ENCODE data around the gene LGMN.
"Not testable (repeated sequence)": the region's sequence is repeated elsewhere in the genome, so short reads cannot be mapped to it uniquely, and the experiment has no call there.

LGMN gene

GRCh38 chr14:92694807-92695206 lies 53.6 kb downstream of the LGMN start:
- DNase-seq (ENCODE audit: low read depth), result no peak

- no peak for DNase-seq (ENCODE audit: low read depth)
These were observed 54.2 kb downstream of the LGMN start for GRCh38 chr14:92693998-92694795.

GRCh38 chr14:92692822-92693226 lies 55.6 kb downstream of the LGMN start:
- no peak for DNase-seq (ENCODE audit: low read depth)

- DNase-seq (ENCODE audit: low read depth), result no peak
These were observed 58.0 kb downstream of the LGMN start for GRCh38 chr14:92690171-92691011.

GRCh38 chr14:92688434-92689375 lies 59.7 kb downstream of the LGMN start:
- DNase-seq (ENCODE audit: low read depth), result no peak

GRCh38 chr14:92687681-92688433 lies 60.6 kb downstream of the LGMN start:
- no peak for DNase-seq (ENCODE audit: low read depth)

GRCh38 chr14:92686900-92687427 lies 61.5 kb downstream of the LGMN start:
- no peak for DNase-seq (ENCODE audit: low read depth)

- no peak for DNase-seq (ENCODE audit: low read depth)
These were observed 62.0 kb downstream of the LGMN start for GRCh38 chr14:92686411-92686899.

- no peak for DNase-seq (ENCODE audit: low read depth)
These were observed 62.6 kb downstream of the LGMN start for GRCh38 chr14:92685784-92686355.

- DNase-seq (ENCODE audit: low read depth), result no peak
These were observed 63.4 kb downstream of the LGMN start for GRCh38 chr14:92684801-92685560.

GRCh38 chr14:92683041-92683440 lies 65.4 kb downstream of the LGMN start:
- no peak for DNase-seq (ENCODE audit: low read depth)

- no peak for DNase-seq (ENCODE audit: low read depth)
These were observed 67.4 kb downstream of the LGMN start for GRCh38 chr14:92680781-92681650.

GRCh38 chr14:92680330-92680729 lies 68.1 kb downstream of the LGMN start:
- DNase-seq (ENCODE audit: low read depth), result not testable (repeated sequence)

GRCh38 chr14:92679246-92679645 lies 69.2 kb downstream of the LGMN start:
- no peak for DNase-seq (ENCODE audit: low read depth)

- DNase-seq (ENCODE audit: low read depth), result no peak
These were observed 69.7 kb downstream of the LGMN start for GRCh38 chr14:92678766-92679165.

GRCh38 chr14:92677955-92678354 lies 70.5 kb downstream of the LGMN start:
- DNase-seq (ENCODE audit: low read depth), result no peak

- DNase-seq (ENCODE audit: low read depth), result no peak
These were observed 71.2 kb downstream of the LGMN start for GRCh38 chr14:92677087-92677668.

- no peak for DNase-seq (ENCODE audit: low read depth)
These were observed 71.9 kb downstream of the LGMN start for GRCh38 chr14:92676403-92677086.

Data from non-pigmented ciliary epithelial cell (primary cell).